Bronchial smooth muscle cell (primary cell): Measurements from ENCODE around the gene GPRC5C. TPM values are rescaled to one million over a fixed set of nuclear protein-coding genes. Genes with fewer than 3 reads are reported as not detected.

Source experiments
- total RNA-seq: library from RNA; depleted of rRNA; stranded (reverse); fragments of >200 nt; gene quantifications from 2 replicates; pipeline ENCODE4 v1.2.1, GENCODE V29; 2014

Gene GPRC5C, protein sequence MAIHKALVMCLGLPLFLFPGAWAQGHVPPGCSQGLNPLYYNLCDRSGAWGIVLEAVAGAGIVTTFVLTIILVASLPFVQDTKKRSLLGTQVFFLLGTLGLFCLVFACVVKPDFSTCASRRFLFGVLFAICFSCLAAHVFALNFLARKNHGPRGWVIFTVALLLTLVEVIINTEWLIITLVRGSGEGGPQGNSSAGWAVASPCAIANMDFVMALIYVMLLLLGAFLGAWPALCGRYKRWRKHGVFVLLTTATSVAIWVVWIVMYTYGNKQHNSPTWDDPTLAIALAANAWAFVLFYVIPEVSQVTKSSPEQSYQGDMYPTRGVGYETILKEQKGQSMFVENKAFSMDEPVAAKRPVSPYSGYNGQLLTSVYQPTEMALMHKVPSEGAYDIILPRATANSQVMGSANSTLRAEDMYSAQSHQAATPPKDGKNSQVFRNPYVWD
- 0.52 and 1.1 TPM in 2 replicates for total RNA-seq

DNA sequence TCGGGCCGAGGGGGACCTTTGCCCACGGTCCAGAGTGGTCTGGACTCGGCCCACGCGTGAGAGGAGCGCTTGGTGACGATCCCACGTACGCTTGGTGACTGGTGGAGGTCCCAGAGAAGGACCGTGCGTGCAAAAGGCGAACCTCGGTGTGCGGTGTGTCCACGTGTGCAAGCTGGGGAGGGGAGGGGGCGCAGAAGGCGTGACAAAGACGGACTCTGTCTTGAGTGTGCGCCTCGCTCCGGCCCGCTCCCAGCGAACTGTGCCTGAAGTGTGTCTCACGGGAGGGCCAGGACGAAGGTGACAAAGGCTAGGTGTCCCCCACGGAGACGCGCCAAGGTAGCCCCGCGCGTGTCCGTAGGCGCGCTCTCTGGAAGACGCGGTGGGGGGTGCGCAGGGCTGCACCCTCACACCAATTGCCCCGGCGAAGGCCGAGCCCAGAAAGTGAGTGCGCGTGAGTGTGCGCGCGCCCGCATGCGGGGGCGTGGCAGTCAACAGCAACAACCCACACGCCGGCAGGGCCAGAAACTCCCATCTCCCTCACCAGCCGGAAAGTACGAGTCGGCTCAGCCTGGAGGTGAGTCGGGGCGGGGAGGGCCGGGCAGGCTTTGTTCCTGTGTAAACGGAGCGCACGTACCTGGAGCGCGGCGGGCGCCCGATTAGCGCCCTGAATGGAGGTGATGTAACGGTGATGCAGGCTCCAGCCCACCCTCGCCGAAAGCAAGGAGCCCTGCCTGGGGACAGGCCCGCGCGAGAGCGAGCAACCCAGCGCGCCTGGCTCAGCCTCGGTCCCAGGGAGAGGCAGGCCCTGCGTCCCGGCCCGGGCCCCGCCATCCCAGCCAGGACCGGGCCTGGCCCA is at the start of gene GPRC5C:
Gene GPRC5C, plus strand, starts transcription at position 521 of the 856 bp plus-strand sequence. CDS start 7,689 bp downstream, outside the sequence.

DNA sequence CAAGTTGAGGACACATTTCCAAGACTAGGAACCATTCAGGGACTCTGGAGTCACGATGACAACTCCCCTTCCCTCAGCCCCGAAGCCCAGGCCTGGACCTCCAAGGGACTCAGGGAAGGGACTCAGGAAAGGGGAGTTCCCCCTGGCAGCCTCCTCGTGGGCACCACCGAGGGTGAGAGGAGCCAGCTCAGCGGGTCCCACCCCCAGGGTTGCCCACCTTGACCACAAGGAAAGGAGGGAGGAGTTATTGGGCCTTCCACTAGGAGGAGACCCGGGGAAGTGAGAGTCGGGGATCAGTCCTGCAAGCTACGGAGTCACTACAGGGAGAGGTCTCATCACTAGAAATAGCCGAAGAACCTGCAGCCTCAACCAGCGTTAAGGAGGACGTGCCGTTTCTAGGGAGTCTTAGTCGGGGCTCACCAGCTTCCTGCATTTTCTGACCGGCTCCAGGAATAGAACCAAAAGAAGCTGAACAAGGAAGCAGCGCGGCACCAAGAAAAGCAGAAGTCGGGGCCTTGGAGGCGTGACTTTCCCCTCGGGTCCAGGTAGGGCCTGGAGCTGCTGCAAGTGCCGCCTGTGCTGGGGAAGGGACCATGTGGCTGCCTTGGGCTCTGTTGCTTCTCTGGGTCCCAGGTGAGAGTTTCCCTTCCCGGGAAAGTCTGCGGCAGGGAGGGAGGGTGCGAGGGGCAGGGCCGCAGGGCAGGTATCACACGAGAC is 34.4 kb downstream of the GPRC5C start, which contains the start of gene CD300A:
Gene CD300A, plus strand, starts transcription at position 524 of the 717 bp plus-strand sequence. Its CDS starts 70 bp downstream, at position 594.

Other genes starting within 250 kb of the GPRC5C start
- gene RPL38, start 228.4 kb upstream of the GPRC5C start, total RNA-seq = 3,252 and 6,020 TPM in 2 replicates
- 5.2 and 5.7 TPM in 2 replicates for gene TTYH2, start 218.5 kb upstream of the GPRC5C start, total RNA-seq
- not detected in 2 replicates for gene DNAI2, start 157.9 kb upstream of the GPRC5C start, total RNA-seq
- not detected in 2 replicates for gene KIF19, start 105.9 kb upstream of the GPRC5C start, total RNA-seq
- gene BTBD17, start 70.2 kb upstream of the GPRC5C start, total RNA-seq = not detected in 2 replicates
- 0.16 TPM in 1 of 2 replicates, not detected in the other for gene GPR142, start 64.6 kb upstream of the GPRC5C start, total RNA-seq
- not detected in 2 replicates for gene CD300A, start 34.5 kb downstream of the GPRC5C start, total RNA-seq
- gene CD300LB, start 99.4 kb downstream of the GPRC5C start, total RNA-seq = not detected in 2 replicates
- gene CD300C, start 114.0 kb downstream of the GPRC5C start, total RNA-seq = not detected in 2 replicates
- gene CD300H, start 135.4 kb downstream of the GPRC5C start, total RNA-seq = not detected in 2 replicates
- not detected in 2 replicates for gene CD300LD, start 160.2 kb downstream of the GPRC5C start, total RNA-seq
- not detected in 2 replicates for gene CD300E, start 191.7 kb downstream of the GPRC5C start, total RNA-seq